PC-9 (cell line): ENCODE results near the gene EPHB1. TPM values are rescaled to one million over a fixed set of nuclear protein-coding genes. Genes with fewer than 3 reads are reported as not detected.

Experiments used
- BruUV-seq: library from RNA; stranded (reverse); fragments of 400-500 nt; replicated peaks from 2 replicates; lab custom pipeline; 2021; lab: Mats Ljungman, UMichigan
- CTCF ChIA-PET: fragments of 300-600 bp; sonication (Branson Sonifier 250); formaldehyde crosslinking; loops from one replicate; lab custom pipeline; 2022; ENCODE audit warnings: antibody characterized with exemption; lab: Charles Lee
- POLR2A ChIA-PET: fragments of 300-600 bp; sonication (Branson Sonifier 250); formaldehyde crosslinking; loops from one replicate; lab custom pipeline; 2022; ENCODE audit warnings: antibody characterized with exemption; ENCODE audit not compliant: unreplicated experiment; lab: Charles Lee
- DNase-seq, 2 experiments: peaks; one replicate each; pipeline versions ENCODE4 v3.0.0 to v3.0.0-alpha.2; 2015 to 2022; ENCODE audit warnings: mixed read lengths in 1 of 2
- H2AFZ ChIP-seq: fragments of 200-600 bp; sonication (generic); 2 replicates; pipeline ENCODE4 v1.8.1; 2017; ENCODE audit warnings: antibody characterized with exemption
- H3F3A ChIP-seq: fragments of 200-600 bp; sonication (generic); 2 replicates; pipeline ENCODE4 v1.8.1; 2017; ENCODE audit warnings: antibody characterized with exemption, mild to moderate bottlenecking, low read depth; ENCODE audit not compliant: insufficient read depth
- H3K27ac ChIP-seq: fragments of 200-600 bp; sonication (generic); 2 replicates; pipeline ENCODE4 v1.6.1; 2016; ENCODE audit warnings: mixed run types
- H3K27me3 ChIP-seq: fragments of 200-600 bp; sonication (generic); 2 replicates; pipeline ENCODE4 v1.6.1; 2016; ENCODE audit warnings: low read depth, mixed run types; ENCODE audit not compliant: insufficient read depth
- H3K36me3 ChIP-seq: fragments of 200-600 bp; sonication (generic); 2 replicates; pipeline ENCODE4 v1.6.1; 2016; ENCODE audit warnings: low read depth, mixed run types
- H3K4me1 ChIP-seq: fragments of 200-600 bp; sonication (generic); replicated peaks from 2 replicates; pipeline ENCODE4 v1.6.1; 2016; ENCODE audit warnings: mixed run types; ENCODE audit not compliant: insufficient read depth
- H3K4me2 ChIP-seq: fragments of 200-600 bp; sonication (generic); 2 replicates; pipeline ENCODE4 v1.6.1; 2017; ENCODE audit warnings: mixed run types
- H3K4me3 ChIP-seq: fragments of 200-600 bp; sonication (generic); 2 replicates; pipeline ENCODE4 v1.6.1; 2016; ENCODE audit warnings: mixed run types
- H3K79me2 ChIP-seq: fragments of 200-600 bp; sonication (generic); 2 replicates; pipeline ENCODE4 v1.6.1; 2017; ENCODE audit warnings: low read depth, mixed run types
- H3K9me2 ChIP-seq: fragments of 200-600 bp; sonication (generic); 2 replicates; pipeline ENCODE4 v1.8.1; 2017; ENCODE audit warnings: mild to moderate bottlenecking; ENCODE audit not compliant: insufficient read depth
- H3K9me3 ChIP-seq: fragments of 200-600 bp; sonication (generic); 2 replicates; pipeline ENCODE4 v1.8.1; 2016; ENCODE audit warnings: low read depth; ENCODE audit not compliant: insufficient read depth
- H4K20me1 ChIP-seq: fragments of 200-600 bp; sonication (generic); 2 replicates; pipeline ENCODE4 v1.8.1; 2017; ENCODE audit not compliant: insufficient read depth
- EZH2 ChIP-seq: fragments of 200-600 bp; sonication (generic); IDR thresholded peaks from 2 replicates; pipeline ENCODE4 v1.8.0; 2017; ENCODE audit warnings: antibody characterized with exemption, low read depth
- intact Hi-C: fragments of 100-400 bp; cut with micrococcal nuclease; formaldehyde crosslinking; loops from one replicate; pipeline ENCODE4 v1.10.0; 2022; ENCODE audit not compliant: unreplicated experiment
- total RNA-seq: library from RNA; stranded (reverse); gene quantifications from 2 replicates; pipeline ENCODE4 v1.2.3, GENCODE V29; 2021
- TF ChIP-seq, protein P1 (sequence below): fragments of 200-600 bp; sonication (generic); conservative IDR thresholded peaks from 2 replicates; pipeline ENCODE4 v1.6.1; 2017; ENCODE audit warnings: mixed run types, antibody characterized with exemption, mild to moderate bottlenecking, moderate library complexity

Gene EPHB1
- total RNA-seq, 1 experiment from 2014 or later = 0.15 TPM

GRCh38 chr3:134905647-134905935, 110.5 kb downstream of the EPHB1 start:
- no peak for DNase-seq
- no peaks in the 10 kb centered on the region for H3K36me3 ChIP-seq
- peaks cover 46% of the 10 kb centered on the region for H3K27me3 ChIP-seq
- TF ChIP-seq EZH2 = no peak
- TF ChIP-seq, protein P1, sequence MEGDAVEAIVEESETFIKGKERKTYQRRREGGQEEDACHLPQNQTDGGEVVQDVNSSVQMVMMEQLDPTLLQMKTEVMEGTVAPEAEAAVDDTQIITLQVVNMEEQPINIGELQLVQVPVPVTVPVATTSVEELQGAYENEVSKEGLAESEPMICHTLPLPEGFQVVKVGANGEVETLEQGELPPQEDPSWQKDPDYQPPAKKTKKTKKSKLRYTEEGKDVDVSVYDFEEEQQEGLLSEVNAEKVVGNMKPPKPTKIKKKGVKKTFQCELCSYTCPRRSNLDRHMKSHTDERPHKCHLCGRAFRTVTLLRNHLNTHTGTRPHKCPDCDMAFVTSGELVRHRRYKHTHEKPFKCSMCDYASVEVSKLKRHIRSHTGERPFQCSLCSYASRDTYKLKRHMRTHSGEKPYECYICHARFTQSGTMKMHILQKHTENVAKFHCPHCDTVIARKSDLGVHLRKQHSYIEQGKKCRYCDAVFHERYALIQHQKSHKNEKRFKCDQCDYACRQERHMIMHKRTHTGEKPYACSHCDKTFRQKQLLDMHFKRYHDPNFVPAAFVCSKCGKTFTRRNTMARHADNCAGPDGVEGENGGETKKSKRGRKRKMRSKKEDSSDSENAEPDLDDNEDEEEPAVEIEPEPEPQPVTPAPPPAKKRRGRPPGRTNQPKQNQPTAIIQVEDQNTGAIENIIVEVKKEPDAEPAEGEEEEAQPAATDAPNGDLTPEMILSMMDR = no peak
- POLR2A ChIA-PET = no interaction called here
- no peaks in the 10 kb centered on the region for H3K79me2 ChIP-seq
- no TSS peak for BruUV-seq
- no peaks in the 10 kb centered on the region for H3K9me3 ChIP-seq
- H3K4me2 ChIP-seq = no peak overlapping the region
- H3K4me1 ChIP-seq = no peaks in the 10 kb centered on the region
- CTCF ChIA-PET = no interaction called here
- H4K20me1 ChIP-seq = no peaks in the 10 kb centered on the region
- no peak overlapping the region for H3K27ac ChIP-seq
- no peak overlapping the region for H3K4me3 ChIP-seq
- intact Hi-C loops = no loop called here
- no peak overlapping the region for H2AFZ ChIP-seq
- H3F3A ChIP-seq = no peaks in the 10 kb centered on the region
- no peaks in the 10 kb centered on the region for H3K9me2 ChIP-seq

- ChIA-PET POLR2A (no interaction called here), CTCF (no interaction called here)
- no peak overlapping the region for H3K27ac ChIP-seq
- intact Hi-C loops = no loop called here
- no peaks in the 10 kb centered on the region for H3K9me2 ChIP-seq
- no peaks in the 10 kb centered on the region for H4K20me1 ChIP-seq
- no peak overlapping the region for H3K4me3 ChIP-seq
- no peaks in the 10 kb centered on the region for H3F3A ChIP-seq
- no peak overlapping the region for H3K4me2 ChIP-seq
- no peaks in the 10 kb centered on the region for H3K9me3 ChIP-seq
- no peak overlapping the region for H2AFZ ChIP-seq
- DNase-seq = no peak
- peaks cover 47% of the 10 kb centered on the region for H3K27me3 ChIP-seq
- no peaks in the 10 kb centered on the region for H3K79me2 ChIP-seq
- no peaks in the 10 kb centered on the region for H3K4me1 ChIP-seq
- no peak for TF ChIP-seq EZH2
- TF ChIP-seq, protein P1 = no peak
- H3K36me3 ChIP-seq = no peaks in the 10 kb centered on the region
- no TSS peak for BruUV-seq
Measured at GRCh38 chr3:134908271-134908670, 113.2 kb downstream of the EPHB1 start.

DNA sequence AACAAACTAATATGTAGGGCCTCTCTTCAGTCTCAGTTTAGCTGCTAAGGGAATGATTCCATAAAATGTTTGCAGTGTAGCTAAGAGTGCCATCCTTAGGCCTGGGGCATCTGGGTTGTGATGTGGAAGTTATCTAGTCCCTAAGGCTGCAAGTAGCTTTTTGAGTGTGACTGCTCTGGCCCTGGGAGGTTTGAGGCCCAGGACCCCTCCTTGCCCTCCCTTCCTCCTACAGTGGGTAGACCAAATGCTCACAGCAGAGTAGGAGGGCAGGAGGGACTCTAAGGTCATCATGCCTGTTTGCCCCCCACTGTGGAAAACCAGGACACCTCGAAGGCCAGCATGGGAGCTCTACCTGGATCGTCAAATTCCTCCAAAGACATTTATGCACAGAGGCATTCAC, 115.0 kb downstream of the EPHB1 start:
- Histone ChIP-seq H3K27me3 (peaks cover 40% of the 10 kb centered on the region), H3K9me3 (no peaks in the 10 kb centered on the region), H3K4me1 (no peaks in the 10 kb centered on the region), H2AFZ (no peak overlapping the region), H3K27ac (no peak overlapping the region), H3K36me3 (no peaks in the 10 kb centered on the region), H3F3A (no peaks in the 10 kb centered on the region), H3K4me2 (no peak overlapping the region), H3K9me2 (no peaks in the 10 kb centered on the region), H3K79me2 (no peaks in the 10 kb centered on the region), H3K4me3 (no peak overlapping the region), H4K20me1 (no peaks in the 10 kb centered on the region)
- ChIA-PET POLR2A (no interaction called here), CTCF (no interaction called here)
- intact Hi-C loops = no loop called here
- DNase-seq = no peak
- TF ChIP-seq, protein P1 = no peak
- BruUV-seq = no TSS peak
